ENCODE measurements around the gene CD247.

- TF ChIP-seq CTCF (IDR thresholded peaks at IDR 0.05), result no peak
- no peak for TF ChIP-seq POLR2A (IDR thresholded peaks at IDR 0.05)
Observed at GRCh38 chr1:167420510-167420909, 97.8 kb downstream of the CD247 start.

Measured in testis (tissue), 2 donors.